HG02885 (cell line): ENCODE results near the gene KRTAP21-1.
"Not testable (repeated sequence)": the region's sequence is repeated elsewhere in the genome, so short reads cannot be mapped to it uniquely, and the experiment has no call there.

Experiments used
- ATAC-seq: cut with Tn5 transposase; IDR thresholded peaks from one replicate; pipeline ENCODE4 v1.9.1; 2021; ENCODE audit warnings: mild to moderate bottlenecking; ENCODE audit not compliant: unreplicated experiment, poor library complexity

KRTAP21-1 gene

GRCh38 chr21:30755328-30755727 is at the start of gene KRTAP21-1:
TSS of gene KRTAP21-1 (minus strand) at chr21:30755428. CDS start at chr21:30755378, 50 bp downstream.
- ATAC-seq: not testable (repeated sequence)

GRCh38 chr21:30800605-30801004 is 45.4 kb upstream of the KRTAP21-1 start:
- no peak for ATAC-seq

- ATAC-seq: no peak
These were observed 38.5 kb upstream of the KRTAP21-1 start for GRCh38 chr21:30793581-30794314.

- no peak for ATAC-seq
These were observed 24.0 kb upstream of the KRTAP21-1 start for GRCh38 chr21:30779249-30779648.

- ATAC-seq: no peak
These were observed 14.7 kb upstream of the KRTAP21-1 start for GRCh38 chr21:30769724-30770431.

GRCh38 chr21:30760776-30761175 is 5.5 kb upstream of the KRTAP21-1 start:
- no peak for ATAC-seq

- no peak for ATAC-seq
These were observed 3.1 kb upstream of the KRTAP21-1 start for GRCh38 chr21:30758306-30758705.

- no peak for ATAC-seq
These were observed 8.1 kb downstream of the KRTAP21-1 start, which contains the start of gene KRTAP21-2 for GRCh38 chr21:30747159-30747558. TSS of gene KRTAP21-2 (minus strand) at chr21:30747259. CDS start at chr21:30747202, 57 bp downstream.

GRCh38 chr21:30740462-30740861 is 14.8 kb downstream of the KRTAP21-1 start:
- no peak for ATAC-seq

- no peak for ATAC-seq
These were observed 22.2 kb downstream of the KRTAP21-1 start for GRCh38 chr21:30733026-30733425.

GRCh38 chr21:30726726-30727125 is 28.5 kb downstream of the KRTAP21-1 start:
- no peak for ATAC-seq

GRCh38 chr21:30719401-30719800 is 35.8 kb downstream of the KRTAP21-1 start:
- no peak for ATAC-seq

- ATAC-seq: peak; percentile 80
These were observed 36.9 kb downstream of the KRTAP21-1 start, which contains the start of gene KRTAP21-3 for GRCh38 chr21:30718239-30718909. TSS of gene KRTAP21-3 (minus strand) at chr21:30718777. CDS start at chr21:30718759, 18 bp downstream.

- ATAC-seq: no peak
These were observed 38.1 kb downstream of the KRTAP21-1 start for GRCh38 chr21:30717105-30717504.

- ATAC-seq: no peak
These were observed 40.3 kb downstream of the KRTAP21-1 start for GRCh38 chr21:30714946-30715345.

- no peak for ATAC-seq
These were observed 40.8 kb downstream of the KRTAP21-1 start for GRCh38 chr21:30714456-30714855.

- no peak for ATAC-seq
These were observed 41.5 kb downstream of the KRTAP21-1 start for GRCh38 chr21:30713766-30714165.

GRCh38 chr21:30710499-30710898 is 44.7 kb downstream of the KRTAP21-1 start:
- no peak for ATAC-seq

- ATAC-seq: no peak
These were observed 47.8 kb downstream of the KRTAP21-1 start for GRCh38 chr21:30707409-30707808.
